Measurements from ENCODE around the gene QKI.

DNA sequence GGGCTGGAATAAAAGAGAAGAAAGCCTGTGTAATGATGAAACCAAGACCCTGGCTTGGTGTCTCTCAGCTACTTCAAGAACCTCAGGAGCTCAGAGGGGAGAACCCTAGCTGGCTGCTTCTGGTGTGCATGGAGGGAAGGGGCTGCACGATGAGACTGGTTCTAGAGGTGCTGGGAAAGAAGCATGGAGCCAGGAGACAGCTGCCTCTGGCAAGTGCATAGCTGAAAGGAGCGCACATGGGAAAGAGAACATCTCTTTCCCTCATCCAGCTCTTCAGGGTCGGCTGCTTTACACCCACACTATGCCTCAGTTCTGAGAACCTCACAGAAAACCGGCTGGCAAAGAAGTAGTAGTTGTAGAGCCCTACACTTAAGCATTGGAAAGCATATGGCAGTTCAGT, 139.5 kb downstream of the QKI start:
- TF ChIP-seq POLR2AphosphoS5 (IDR thresholded peaks at IDR 0.05; ENCODE audit: low read depth), result no peak
- TF ChIP-seq, protein P1, sequence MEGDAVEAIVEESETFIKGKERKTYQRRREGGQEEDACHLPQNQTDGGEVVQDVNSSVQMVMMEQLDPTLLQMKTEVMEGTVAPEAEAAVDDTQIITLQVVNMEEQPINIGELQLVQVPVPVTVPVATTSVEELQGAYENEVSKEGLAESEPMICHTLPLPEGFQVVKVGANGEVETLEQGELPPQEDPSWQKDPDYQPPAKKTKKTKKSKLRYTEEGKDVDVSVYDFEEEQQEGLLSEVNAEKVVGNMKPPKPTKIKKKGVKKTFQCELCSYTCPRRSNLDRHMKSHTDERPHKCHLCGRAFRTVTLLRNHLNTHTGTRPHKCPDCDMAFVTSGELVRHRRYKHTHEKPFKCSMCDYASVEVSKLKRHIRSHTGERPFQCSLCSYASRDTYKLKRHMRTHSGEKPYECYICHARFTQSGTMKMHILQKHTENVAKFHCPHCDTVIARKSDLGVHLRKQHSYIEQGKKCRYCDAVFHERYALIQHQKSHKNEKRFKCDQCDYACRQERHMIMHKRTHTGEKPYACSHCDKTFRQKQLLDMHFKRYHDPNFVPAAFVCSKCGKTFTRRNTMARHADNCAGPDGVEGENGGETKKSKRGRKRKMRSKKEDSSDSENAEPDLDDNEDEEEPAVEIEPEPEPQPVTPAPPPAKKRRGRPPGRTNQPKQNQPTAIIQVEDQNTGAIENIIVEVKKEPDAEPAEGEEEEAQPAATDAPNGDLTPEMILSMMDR (IDR thresholded peaks at IDR 0.05; ENCODE audit: insufficient read depth, low read length), result no peak
- TF ChIP-seq, protein P2, sequence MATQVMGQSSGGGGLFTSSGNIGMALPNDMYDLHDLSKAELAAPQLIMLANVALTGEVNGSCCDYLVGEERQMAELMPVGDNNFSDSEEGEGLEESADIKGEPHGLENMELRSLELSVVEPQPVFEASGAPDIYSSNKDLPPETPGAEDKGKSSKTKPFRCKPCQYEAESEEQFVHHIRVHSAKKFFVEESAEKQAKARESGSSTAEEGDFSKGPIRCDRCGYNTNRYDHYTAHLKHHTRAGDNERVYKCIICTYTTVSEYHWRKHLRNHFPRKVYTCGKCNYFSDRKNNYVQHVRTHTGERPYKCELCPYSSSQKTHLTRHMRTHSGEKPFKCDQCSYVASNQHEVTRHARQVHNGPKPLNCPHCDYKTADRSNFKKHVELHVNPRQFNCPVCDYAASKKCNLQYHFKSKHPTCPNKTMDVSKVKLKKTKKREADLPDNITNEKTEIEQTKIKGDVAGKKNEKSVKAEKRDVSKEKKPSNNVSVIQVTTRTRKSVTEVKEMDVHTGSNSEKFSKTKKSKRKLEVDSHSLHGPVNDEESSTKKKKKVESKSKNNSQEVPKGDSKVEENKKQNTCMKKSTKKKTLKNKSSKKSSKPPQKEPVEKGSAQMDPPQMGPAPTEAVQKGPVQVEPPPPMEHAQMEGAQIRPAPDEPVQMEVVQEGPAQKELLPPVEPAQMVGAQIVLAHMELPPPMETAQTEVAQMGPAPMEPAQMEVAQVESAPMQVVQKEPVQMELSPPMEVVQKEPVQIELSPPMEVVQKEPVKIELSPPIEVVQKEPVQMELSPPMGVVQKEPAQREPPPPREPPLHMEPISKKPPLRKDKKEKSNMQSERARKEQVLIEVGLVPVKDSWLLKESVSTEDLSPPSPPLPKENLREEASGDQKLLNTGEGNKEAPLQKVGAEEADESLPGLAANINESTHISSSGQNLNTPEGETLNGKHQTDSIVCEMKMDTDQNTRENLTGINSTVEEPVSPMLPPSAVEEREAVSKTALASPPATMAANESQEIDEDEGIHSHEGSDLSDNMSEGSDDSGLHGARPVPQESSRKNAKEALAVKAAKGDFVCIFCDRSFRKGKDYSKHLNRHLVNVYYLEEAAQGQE (IDR thresholded peaks at IDR 0.05; ENCODE audit: insufficient replicate concordance, low read depth), result no peak
- TF ChIP-seq GABPA (IDR thresholded peaks at IDR 0.05; ENCODE audit: low read depth), result no peak

Measured in HL-60 (cell line).